Uterus (tissue), 4 donors: Measurements from ENCODE around the gene PRKN. TPM values are rescaled to one million over a fixed set of nuclear protein-coding genes. Genes with fewer than 3 reads are reported as not detected.
A peak's percentile ranks its signal among the peaks of the same experiment; 100 is the strongest.

Experiments used
- DNase-seq, 2 donors: peaks; one replicate each; pipeline ENCODE4 v3.0.0-alpha.2; 2019 to 2020
- H3K27ac ChIP-seq, 2 donors: fragments of 200-600 bp; sonication (generic); 1 replicate in 1 of 2; 2 replicates in 1 of 2; pipeline ENCODE4 v1.5.1; 2016 to 2018
- H3K27me3 ChIP-seq, 2 donors: fragments of 200-600 bp; sonication (generic); one replicate each; pipeline ENCODE4 v1.5.1; 2018 to 2019; ENCODE audit warnings: control low read depth in 1 of 2
- H3K36me3 ChIP-seq, 2 donors: fragments of 200-600 bp; sonication (generic); one replicate each; pipeline ENCODE4 v1.5.1; 2019; ENCODE audit warnings: control low read depth in 1 of 2
- H3K4me1 ChIP-seq, 2 donors: fragments of 200-600 bp; sonication (generic); one replicate each; pipeline ENCODE4 v1.5.1; 2018 to 2019; ENCODE audit warnings: control low read depth in 1 of 2
- H3K4me3 ChIP-seq, 2 donors: fragments of 200-600 bp; sonication (generic); 1 replicate in 1 of 2; 2 replicates in 1 of 2; pipeline ENCODE4 v1.5.1; 2018 to 2019; ENCODE audit warnings: mild to moderate bottlenecking in 1 of 2
- H3K9me3 ChIP-seq, 2 donors: fragments of 200-600 bp; sonication (generic); one replicate each; pipeline ENCODE4 v1.5.1; 2019; ENCODE audit warnings: control low read depth in 1 of 2
- POLR2A ChIP-seq, 2 donors: fragments of 450-650 bp; IDR thresholded peaks; one replicate each; pipeline ENCODE4 v1.6.1; 2016; ENCODE audit warnings: antibody characterized with exemption in 2 of 2, mild to moderate bottlenecking in 1 of 2, moderate library complexity in 1 of 2
- intact Hi-C: fragments of 100-400 bp; cut with DNase I; formaldehyde crosslinking; loops from one replicate; pipeline ENCODE4 v1.15.1; 2023; ENCODE audit warnings: low total_unique reads
- total RNA-seq, 4 donors: library from RNA; depleted of rRNA in 3 of 4; stranded (reverse); fragments of >200 nt in 3 of 4; gene quantifications; one replicate each; pipeline versions ENCODE4 v1.1.0 to v1.2.4, GENCODE V29; 2014 to 2023
- TF ChIP-seq, protein P1 (sequence below), 4 experiments: fragments of 200-600 bp in 2 of 4; fragments of 450-650 bp in 2 of 4; sonication (generic) in 2 of 4; IDR thresholded peaks; one replicate each; pipeline ENCODE4 v1.5.1; 2016 to 2019; ENCODE audit warnings: antibody characterized with exemption in 4 of 4, mild to moderate bottlenecking in 2 of 4, moderate library complexity in 1 of 4
- donor health status: DM: yes; HTN: yes; CAD: no.

PRKN gene
- total RNA-seq, 4 donors from 2014 or later: 10.2 to 21.3 (median 13.1) TPM

DNA sequence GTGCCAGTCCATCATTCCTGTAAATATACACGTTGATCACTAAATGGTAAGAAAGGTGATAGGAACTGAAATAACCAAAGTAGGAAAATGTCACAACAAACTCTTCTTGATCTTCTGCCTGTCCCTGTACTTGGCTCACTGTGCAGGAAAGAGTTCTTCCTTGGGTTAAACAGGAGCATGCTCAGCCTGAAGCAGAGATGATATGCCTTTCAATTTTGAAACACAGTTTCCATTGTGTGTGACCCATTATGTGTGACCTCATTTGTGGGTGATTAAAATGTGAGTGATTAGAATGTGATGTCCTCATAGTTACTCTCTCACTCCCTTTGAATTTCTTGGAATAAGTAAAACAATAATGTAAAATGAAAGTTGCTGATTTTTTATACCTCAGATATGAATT is 1026.5 kb downstream of the PRKN start:
- H3K27ac ChIP-seq: no peak overlapping the region
- intact Hi-C loops: no loop called here
- H3K4me3 ChIP-seq: no peak overlapping the region
- H3K9me3 ChIP-seq: no peaks in the 10 kb centered on the region
- no peaks in the 10 kb centered on the region for H3K36me3 ChIP-seq
- TF ChIP-seq POLR2A (IDR thresholded peaks at IDR 0.05): no peak
- TF ChIP-seq, protein P1, sequence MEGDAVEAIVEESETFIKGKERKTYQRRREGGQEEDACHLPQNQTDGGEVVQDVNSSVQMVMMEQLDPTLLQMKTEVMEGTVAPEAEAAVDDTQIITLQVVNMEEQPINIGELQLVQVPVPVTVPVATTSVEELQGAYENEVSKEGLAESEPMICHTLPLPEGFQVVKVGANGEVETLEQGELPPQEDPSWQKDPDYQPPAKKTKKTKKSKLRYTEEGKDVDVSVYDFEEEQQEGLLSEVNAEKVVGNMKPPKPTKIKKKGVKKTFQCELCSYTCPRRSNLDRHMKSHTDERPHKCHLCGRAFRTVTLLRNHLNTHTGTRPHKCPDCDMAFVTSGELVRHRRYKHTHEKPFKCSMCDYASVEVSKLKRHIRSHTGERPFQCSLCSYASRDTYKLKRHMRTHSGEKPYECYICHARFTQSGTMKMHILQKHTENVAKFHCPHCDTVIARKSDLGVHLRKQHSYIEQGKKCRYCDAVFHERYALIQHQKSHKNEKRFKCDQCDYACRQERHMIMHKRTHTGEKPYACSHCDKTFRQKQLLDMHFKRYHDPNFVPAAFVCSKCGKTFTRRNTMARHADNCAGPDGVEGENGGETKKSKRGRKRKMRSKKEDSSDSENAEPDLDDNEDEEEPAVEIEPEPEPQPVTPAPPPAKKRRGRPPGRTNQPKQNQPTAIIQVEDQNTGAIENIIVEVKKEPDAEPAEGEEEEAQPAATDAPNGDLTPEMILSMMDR (IDR thresholded peaks at IDR 0.05): no peak
- no peak for DNase-seq
- no peaks in the 10 kb centered on the region for H3K4me1 ChIP-seq
- H3K27me3 ChIP-seq: no peaks in the 10 kb centered on the region

GRCh38 chr6:161696801-161697200 is 1030.8 kb downstream of the PRKN start:
- no peak overlapping the region for H3K27ac ChIP-seq
- intact Hi-C loops: no loop called here
- H3K27me3 ChIP-seq: no peaks in the 10 kb centered on the region
- no peak overlapping the region for H3K4me3 ChIP-seq
- no peaks in the 10 kb centered on the region for H3K9me3 ChIP-seq
- DNase-seq: no peak
- H3K36me3 ChIP-seq: no peaks in the 10 kb centered on the region
- no peaks in the 10 kb centered on the region for H3K4me1 ChIP-seq
- TF ChIP-seq, protein P1 (IDR thresholded peaks at IDR 0.05): no peak
- no peak for TF ChIP-seq POLR2A (IDR thresholded peaks at IDR 0.05)

- Histone ChIP-seq H3K27ac (no peak overlapping the region), H3K36me3 (no peaks in the 10 kb centered on the region), H3K4me3 (no peak overlapping the region), H3K9me3 (no peaks in the 10 kb centered on the region), H3K4me1 (no peaks in the 10 kb centered on the region), H3K27me3 (no peaks in the 10 kb centered on the region)
- intact Hi-C loops: no loop called here
- no peak for TF ChIP-seq POLR2A (IDR thresholded peaks at IDR 0.05)
- TF ChIP-seq, protein P1 (IDR thresholded peaks at IDR 0.05): peak in 1 of 4 experiments; percentile 8
- no peak for DNase-seq
Measured at GRCh38 chr6:161694995-161695394, 1032.6 kb downstream of the PRKN start.

DNA sequence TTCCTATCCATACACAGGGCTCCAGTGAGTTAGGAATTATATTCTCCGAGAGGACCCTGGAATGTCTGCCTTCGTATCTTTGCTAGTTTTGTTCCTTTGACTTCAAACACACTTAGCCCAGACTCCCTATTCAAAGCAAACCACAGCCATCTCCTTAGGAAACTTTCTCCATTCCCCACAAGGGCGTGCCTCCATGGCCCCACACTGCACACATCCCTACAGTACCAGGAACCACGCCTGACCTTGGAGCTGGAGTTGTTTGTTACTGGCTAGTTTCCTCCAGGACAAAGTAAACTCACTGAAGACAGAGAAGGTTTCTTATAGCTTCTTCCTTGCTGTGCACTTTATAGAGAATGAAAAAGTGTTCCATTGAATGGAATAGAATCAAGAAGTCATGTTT is 1040.9 kb downstream of the PRKN start:
- TF ChIP-seq, protein P1 (IDR thresholded peaks at IDR 0.05): no peak
- TF ChIP-seq POLR2A (IDR thresholded peaks at IDR 0.05): no peak
- no peaks in the 10 kb centered on the region for H3K4me1 ChIP-seq
- H3K9me3 ChIP-seq: no peaks in the 10 kb centered on the region
- H3K4me3 ChIP-seq: no peak overlapping the region
- H3K36me3 ChIP-seq: no peaks in the 10 kb centered on the region
- DNase-seq: no peak
- no peak overlapping the region for H3K27ac ChIP-seq
- intact Hi-C loops: no loop called here
- H3K27me3 ChIP-seq: no peaks in the 10 kb centered on the region

DNA sequence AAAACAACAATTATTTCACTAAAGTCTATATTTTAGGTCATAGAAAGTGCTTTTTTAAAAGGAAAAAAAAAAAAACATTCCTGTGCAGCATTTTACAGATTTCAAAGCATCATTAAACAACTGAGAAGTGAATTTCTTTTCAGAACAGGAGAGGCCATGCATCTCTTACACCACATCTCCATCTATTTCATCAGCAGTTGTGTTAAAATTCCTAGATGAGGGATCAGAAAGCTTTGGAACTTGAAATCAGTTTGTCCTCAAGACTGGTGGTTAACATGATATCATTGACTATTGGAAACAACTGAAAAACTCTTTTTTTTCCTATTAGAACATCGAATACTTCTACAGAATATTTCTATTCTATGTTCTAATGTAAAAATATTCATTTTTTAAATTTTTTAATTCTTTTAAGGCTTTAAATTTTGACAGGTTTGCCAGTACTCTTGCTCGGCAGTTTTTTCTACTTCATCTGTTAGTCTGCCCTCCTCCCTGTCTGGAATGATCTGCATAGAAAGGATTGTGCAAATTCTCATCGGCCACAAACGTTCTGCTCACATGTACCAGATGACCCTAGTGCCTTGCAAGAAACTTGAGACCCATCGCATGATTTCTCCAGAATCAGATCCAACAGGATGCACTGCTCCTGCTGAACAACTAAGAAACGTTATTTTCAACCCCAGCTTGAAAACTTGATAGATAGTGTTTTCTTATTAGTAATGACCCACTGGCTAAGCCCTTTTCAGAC is 1042.7 kb downstream of the PRKN start:
- no peak for DNase-seq
- Histone ChIP-seq H3K27me3 (no peaks in the 10 kb centered on the region), H3K4me1 (no peaks in the 10 kb centered on the region), H3K9me3 (no peaks in the 10 kb centered on the region), H3K27ac (no peak overlapping the region), H3K4me3 (no peak overlapping the region), H3K36me3 (no peaks in the 10 kb centered on the region)
- intact Hi-C loops: no loop called here
- no peak for TF ChIP-seq POLR2A (IDR thresholded peaks at IDR 0.05)
- TF ChIP-seq, protein P1 (IDR thresholded peaks at IDR 0.05): no peak
